ENCODE data around the gene NFATC3.

Gene NFATC3

GRCh38 chr16:68233085-68233834 lies 148.1 kb downstream of the NFATC3 start:
- DNase-seq: no peak

- DNase-seq: no peak
Measured at GRCh38 chr16:68233835-68234187, 148.6 kb downstream of the NFATC3 start.

DNA sequence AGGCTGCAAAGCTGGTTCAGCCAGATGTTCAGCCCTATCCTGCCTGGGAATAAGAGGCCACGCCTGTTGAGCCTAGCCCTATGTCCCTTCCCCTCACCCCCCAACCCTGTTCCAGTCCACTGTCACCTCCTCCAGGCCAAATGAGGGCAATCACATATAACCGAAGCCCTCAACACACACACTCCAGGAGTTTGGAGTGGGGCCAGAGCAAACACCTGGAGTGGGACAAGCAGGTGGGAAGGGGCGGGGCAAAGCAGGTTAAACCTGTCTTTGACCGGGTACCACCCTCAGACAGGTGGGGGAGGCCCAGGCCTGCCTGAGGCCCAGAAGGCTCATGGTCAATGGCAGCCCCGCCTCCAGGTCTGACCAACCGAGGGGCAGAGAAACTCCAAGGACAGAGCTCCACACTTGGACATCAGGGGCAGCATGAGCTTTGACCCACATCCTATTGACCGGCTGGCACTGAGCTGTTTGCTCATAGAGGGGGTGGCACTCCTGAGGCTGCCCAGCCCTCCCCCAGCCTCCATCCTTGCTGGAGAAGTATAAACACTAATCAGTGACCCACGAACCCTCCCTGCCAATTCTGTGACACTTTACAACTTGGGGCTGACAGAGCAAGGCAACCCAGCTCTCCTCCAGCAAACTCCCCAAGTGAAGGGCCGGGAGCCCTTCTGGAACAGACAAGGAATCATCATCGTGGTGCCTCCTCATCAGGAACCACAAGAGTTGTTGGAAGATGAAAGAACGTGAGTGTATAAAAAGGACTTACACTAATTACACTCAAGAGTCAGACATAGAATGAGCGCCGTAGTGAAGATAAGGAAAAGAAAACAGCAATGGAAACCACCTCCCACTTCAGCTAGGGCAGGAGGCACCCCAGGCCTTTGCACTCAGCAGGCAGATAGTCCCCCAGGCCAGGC lies 149.3 kb downstream of the NFATC3 start:
- no peak for DNase-seq

- DNase-seq: no peak
Measured at GRCh38 chr16:68235108-68235886, 150.1 kb downstream of the NFATC3 start.

DNA sequence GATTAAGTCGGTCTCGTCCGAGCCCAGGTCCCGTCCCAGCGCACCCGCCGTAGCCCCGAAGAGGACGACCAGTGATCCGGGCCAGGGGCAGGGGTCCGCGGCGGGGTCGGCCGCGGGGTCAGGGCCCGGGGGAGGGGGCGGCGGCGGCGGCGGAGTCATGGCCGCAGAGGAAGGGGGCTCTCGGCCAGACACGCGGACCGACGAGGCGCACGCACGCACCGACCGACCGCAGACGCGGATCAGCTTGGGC lies 150.6 kb downstream of the NFATC3 start, which contains the start of gene ESRP2:
ESRP2 (minus strand) TSS at position 241 of the 250 bp plus-strand sequence; CDS start at position 159, 82 bp downstream.
- peak; percentile 47 for DNase-seq

DNA sequence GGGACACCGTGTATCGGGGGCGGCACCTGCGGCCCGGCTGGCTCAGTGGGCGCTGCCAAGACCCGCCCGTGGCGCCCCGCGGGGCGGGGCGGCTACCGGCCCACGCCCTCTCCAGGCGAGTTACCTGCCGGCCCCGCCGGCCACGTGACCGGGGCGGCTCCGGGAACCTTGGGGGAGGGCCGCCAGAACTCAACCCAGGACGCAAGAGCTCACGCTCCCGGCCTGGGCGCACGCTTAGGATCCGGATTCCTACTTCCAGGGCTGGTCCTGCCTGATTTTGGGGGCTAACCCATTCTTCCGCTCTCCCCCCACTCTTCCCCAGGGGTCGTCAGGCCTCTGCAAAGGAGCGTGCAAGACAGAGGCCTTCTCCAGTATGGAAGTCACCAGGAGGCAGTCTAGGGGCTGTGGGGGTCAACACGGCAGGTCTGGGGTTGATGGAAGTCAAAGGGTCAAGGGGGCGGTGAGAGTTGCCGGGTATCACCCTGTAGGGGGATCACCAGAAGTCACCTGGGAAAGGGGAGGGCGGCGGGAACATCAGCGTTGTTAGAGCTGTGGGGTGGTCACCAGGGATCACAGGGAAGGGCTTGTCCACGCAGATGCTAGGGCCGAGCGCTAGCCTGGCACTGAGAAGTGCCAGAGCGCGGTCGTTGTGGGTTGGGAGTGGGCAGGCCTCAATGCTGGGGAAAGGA lies 151.1 kb downstream of the NFATC3 start:
- no peak for DNase-seq

DNA sequence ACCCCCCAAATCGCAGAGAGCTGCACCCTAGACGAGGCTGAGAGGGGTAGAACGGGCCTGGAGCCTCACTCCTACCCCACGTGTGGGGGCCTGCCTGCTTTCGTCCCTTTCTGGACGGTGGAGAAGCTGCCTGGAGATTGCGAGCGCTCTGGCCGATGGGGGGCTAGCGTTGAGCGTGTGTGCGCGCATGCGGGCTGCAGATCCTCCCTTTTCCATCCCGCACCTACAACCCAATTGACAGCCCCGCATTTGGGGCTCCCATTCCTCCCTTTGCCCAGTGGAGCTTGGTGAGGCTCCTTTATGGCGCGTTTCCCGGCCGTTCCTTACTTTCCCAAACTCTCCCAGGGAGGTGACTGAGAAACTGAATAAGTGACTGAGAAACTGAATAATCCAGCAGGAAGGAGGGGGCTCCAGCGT lies 151.7 kb downstream of the NFATC3 start:
- peak; percentile 48 for DNase-seq

- DNase-seq: peak; percentile 98
Measured at GRCh38 chr16:68237243-68238028, 152.3 kb downstream of the NFATC3 start.

DNA sequence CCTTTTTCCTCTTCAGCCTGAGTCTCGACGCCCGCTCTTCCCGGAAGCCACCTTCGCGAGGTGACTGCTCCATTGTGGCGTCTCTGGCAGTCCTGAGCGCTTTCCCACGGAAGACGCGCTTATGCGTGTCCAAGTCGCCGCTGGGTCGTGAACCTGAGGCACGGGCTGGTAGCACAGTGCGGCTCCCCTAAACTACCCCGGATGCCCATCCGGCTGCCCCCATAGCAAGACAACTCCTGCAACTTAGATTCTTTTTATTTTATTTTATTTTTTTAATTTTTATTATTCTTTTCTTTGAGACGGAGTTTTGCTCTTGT lies 152.8 kb downstream of the NFATC3 start:
- no peak for DNase-seq

DNA sequence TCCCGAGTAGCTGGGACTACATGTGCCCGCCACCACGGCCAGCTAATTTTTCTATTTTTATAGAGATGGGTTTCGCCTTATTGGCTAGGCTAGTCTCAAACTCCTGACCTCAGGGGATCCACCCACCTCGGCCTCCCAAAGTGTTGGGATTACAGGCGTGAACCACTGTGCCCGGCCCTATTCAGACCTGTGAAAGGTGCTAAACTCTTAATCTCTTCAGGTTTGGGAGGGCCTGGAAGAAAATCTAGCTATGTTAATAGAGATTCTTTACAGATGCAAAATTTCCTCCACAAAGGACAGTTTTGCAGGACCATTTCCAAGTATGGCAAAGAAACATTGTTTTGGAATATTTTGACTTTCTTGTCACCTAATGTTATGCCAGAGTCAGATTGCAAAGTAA lies 156.9 kb downstream of the NFATC3 start:
- no peak for DNase-seq

DNA sequence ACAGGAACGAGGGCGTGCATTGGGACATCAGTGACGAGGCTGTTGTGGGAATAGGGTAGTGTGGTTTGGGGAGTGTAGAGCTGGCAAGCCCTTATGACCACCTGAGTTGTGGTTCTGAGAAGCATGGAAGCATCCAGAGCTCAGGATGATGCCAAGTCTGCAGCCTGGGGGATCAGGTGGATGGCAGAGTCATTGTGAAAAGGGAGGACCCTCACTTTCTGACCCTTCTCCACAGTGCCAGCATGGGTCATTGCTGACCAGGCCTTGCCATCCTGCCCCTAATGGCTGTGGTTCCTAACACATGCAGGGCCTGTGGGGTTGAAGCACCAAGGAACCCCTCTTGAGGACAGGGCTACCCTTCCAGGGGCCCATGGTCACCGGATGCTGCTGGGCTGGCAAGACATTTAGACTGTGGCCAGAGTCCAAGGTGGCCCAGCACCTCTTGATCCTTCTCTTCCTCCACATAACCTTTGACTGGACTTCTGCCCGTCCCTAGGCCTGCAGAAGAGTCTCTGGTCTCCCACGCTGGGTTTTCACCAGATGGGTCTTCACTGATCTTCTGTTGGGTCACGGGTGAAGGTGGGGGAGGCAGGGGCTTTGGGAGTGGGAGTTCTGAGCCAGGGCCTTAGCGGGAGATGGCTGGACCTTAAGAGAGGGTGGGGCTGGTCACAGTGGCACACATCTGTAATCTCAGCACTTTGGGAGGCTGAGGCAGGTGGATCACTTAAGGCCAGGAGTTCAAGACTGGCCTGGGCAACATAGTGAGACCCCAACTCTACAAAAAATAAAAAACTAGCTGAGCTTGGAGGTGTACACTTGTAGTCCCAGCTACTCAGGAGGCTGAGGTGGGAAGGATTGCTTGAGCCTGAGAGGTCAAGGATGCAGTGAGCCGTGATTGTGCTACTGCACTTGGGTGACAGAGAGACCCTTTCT lies 158.0 kb downstream of the NFATC3 start:
- DNase-seq: no peak

GRCh38 chr16:68244481-68244902 lies 159.3 kb downstream of the NFATC3 start:
- no peak for DNase-seq

GRCh38 chr16:68244903-68245853 lies 160.0 kb downstream of the NFATC3 start, which contains the start of gene PLA2G15:
Gene PLA2G15 (plus strand): TSS chr16:68245373. CDS start chr16:68245427, 54 bp downstream.
- DNase-seq: peak; percentile 98

DNA sequence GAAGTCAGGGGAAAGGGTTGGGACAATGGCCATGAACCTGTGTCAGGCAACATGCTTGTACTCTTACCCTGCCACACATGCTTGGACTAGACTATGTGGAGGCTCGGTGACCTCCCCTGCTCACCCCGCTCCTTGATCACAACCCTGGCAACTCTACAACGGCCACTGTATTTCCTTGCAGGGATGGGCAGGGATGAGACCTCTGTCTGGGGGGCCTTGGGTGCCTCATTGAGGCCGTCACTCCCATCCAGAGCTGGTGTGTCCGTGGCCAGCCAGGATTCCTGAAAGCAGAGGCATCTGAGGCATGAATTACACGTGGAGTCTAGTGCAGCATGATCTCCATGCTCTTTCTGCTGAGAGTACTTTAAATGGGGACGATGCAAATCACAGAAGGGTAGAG lies 161.0 kb downstream of the NFATC3 start:
- no peak for DNase-seq

DNA sequence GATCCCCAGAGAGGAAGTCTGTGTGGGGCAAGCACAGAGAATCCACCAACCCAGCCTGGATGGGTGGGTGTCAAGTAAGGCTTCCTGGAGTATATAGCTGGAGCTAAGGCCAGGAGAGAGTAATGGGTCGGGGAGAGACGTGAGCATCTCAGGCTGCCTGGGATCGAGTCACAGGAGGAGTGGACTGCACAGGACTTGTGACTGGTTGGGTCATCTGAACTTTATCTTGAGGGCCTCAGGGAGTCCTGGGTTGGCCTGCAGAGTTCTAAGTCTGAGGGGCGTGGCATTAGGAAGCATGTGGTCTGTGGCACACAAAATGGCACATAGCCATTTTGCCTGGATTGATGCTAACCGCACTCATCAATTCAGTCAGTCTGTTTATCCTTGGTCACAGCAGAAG lies 161.5 kb downstream of the NFATC3 start:
- DNase-seq: no peak

DNA sequence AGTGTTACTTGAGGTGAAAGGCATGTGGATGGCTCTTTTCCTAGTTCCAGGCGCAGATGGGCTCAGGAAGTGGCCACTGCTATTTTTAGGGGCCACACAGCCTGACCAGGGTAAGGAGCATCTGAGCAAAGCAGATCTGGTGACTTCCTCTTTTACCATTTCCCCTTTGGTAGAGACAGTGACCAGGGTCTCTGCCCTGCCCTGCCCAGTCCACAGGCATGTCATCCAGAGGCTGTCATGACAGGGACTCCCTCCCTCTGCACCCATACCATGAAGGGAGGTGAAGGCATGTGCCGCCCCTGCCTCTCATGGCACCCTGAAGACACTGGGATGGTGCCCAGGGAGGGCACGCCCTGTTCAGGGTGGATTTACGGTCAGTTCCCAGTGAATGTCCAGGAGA lies 162.2 kb downstream of the NFATC3 start:
- no peak for DNase-seq

- DNase-seq: no peak
Measured at GRCh38 chr16:68247932-68248331, 162.8 kb downstream of the NFATC3 start.

DNA sequence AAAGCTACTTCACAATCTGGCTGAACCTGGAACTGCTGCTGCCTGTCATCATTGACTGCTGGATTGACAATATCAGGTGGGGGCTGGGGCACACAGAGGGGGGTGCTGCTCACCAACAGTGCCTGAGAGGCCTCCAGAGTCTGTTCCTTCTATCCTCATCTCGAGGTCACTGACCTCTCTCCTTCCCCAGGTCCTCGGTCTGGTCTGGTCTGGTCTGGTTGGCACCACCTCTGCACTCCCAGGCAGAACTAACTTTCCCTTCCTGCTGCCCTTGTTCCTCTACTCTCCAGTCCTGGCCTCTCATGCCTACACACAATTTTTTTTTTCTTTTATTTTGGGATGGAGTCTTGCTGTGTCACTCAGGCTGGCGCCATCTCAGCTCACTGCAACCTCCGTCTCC lies 164.2 kb downstream of the NFATC3 start:
- no peak for DNase-seq

DNA sequence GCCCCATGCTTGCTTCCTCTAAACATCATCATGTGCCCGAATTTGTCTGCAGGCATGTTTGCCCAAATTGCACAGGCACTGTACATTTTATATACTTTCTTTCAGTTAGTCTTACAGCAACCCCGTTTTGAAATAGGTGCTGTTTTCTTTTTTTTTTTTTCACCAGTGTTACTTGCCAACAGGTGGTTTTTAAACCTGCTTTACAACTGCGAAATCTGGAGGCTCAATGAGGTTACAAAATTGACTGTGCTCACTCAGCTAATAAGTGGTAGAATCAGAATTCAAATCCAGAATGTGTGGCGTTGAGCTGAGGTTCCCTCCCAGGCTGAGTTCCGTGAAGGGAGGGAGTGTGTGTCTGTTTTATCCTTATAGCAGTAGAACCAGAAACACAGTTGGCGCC lies 165.8 kb downstream of the NFATC3 start:
- no peak for DNase-seq

GRCh38 chr16:68251832-68252231 lies 166.7 kb downstream of the NFATC3 start:
- DNase-seq: no peak

All from right hindlimb (tissue), 1 donor.